GM19328 (cell line): Measurements from ENCODE around the gene CDC27.
"Not testable (repeated sequence)": the region's sequence is repeated elsewhere in the genome, so short reads cannot be mapped to it uniquely, and the experiment has no call there.

Experiments used
- ATAC-seq: cut with Tn5 transposase; IDR thresholded peaks from one replicate; pipeline ENCODE4 v1.9.1; 2021; ENCODE audit warnings: mild to moderate bottlenecking, moderate library complexity; ENCODE audit not compliant: unreplicated experiment

Gene CDC27

DNA sequence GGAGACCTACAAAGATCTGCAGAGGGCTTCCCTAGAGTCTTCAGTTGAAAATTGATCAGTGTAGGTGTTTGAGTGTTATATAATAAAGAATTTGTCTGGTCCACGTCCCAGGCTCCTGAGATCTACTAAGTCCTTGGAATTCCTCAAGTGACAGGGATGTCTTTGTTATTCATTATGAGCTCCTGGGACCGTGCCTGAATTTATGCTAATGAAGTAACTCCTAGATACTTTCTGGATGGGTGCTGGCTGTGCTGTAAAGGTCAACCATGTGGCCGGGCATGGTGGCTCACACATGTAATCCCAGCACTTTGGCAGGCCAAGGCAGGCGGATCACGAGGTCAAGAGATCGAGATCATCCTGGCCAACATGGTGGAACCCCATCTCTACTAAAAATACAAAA is 43.7 kb downstream of the CDC27 start:
- no peak for ATAC-seq

- no peak for ATAC-seq
These were observed 53.9 kb downstream of the CDC27 start for GRCh38 chr17:47135235-47135634.

DNA sequence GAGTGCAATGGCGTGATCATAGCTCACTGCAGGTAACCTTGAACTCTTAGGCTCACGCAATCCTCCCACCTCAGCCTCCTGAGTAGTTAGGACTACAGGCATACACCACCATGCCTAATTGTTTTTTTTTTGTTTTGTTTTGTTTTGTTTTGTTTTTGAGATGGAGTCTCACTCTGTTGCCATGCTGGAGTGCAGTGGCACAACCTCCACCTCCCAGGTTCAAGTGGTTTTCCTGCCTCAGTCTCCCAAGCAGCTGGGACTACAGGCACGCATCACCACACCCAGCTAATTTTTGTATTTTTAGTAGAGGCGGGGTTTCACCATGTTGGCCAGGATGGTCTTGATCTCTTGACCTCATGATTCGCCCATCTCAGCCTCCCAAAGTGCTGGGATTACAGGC is 54.7 kb downstream of the CDC27 start:
- ATAC-seq = not testable (repeated sequence)

DNA sequence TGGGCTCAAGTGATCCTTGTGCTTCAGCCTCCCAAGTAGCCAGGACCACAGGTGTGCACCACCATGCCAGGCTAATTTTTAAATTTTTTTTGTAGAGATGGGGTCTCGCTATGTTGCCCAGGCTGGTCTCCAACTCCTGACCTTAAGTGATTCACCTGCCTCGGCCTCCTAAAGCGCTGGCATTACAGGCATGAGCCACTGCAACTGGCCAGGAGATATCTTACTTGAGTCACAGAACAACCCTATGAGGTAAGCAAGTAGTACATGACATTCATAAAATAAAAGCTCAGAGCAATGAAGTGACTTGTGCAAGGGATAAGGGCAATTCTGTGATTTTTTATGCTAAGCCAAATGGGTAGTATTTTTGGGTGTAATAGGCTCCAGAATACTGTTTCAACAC is 57.3 kb downstream of the CDC27 start:
- ATAC-seq = no peak

- not testable (repeated sequence) for ATAC-seq
These were observed 62.3 kb downstream of the CDC27 start for GRCh38 chr17:47126835-47127234.

DNA sequence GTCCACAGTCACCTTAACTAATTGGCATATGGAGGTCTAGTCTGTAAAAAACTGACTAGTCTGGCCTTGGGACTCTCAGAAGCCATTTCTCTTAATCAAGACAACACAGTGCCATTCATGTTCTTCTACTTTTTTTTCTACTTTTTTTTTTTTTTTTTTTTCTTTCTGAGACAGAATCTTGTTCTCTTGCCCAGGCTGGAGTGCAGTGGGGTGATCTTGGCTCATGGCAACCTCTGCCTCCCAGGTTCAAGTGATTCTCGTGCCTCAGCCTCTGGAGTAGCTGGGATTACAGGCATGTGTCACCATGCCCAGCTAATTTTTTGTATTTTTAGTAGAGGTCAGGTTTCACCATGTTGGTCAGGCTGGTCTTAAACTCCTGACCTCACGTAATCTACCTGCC is 65.8 kb downstream of the CDC27 start:
- ATAC-seq = not testable (repeated sequence)

GRCh38 chr17:47120521-47121095 is 68.5 kb downstream of the CDC27 start:
- no peak for ATAC-seq

- ATAC-seq = no peak
These were observed 69.2 kb downstream of the CDC27 start for GRCh38 chr17:47119746-47120520.

DNA sequence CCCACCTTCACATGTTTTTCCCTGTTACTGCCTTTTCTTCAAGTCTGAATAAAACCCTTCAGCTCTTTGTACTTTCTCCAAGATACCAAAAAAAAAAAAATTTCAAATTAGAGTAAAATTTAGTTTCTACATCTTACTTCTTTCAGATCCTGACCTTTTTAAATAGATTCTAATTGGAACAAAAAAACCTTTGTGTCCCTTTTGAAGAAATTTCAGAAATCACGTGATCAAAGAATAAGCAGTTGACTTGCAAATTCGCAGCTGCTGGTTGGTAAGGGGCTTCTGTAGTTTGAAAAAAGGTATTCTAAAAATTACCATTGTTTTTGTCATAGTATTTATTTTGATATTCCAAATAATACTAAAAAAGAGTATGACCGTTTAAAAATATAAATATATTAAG is 71.7 kb downstream of the CDC27 start:
- no peak for ATAC-seq

- ATAC-seq = no peak
These were observed 83.0 kb downstream of the CDC27 start for GRCh38 chr17:47106130-47106529.

DNA sequence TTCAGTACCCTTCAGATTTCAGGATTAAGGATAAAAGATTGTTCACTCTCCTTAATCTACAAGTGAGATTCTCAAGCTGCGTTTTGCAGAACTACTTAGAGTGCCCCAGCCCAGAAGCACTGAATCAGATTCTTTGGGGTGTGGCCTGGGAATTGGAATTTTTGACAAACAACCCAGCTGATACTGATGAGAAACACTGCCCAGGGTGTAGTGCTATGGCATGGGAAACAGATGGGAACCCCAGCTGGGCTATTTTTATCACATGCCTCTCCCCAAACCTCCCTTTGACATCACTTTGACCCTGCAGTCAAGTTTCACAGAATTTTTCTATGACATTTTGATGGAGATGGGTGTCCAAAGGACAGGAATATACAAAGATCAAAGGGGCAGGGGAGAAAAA is 83.8 kb downstream of the CDC27 start:
- ATAC-seq = not testable (repeated sequence)

DNA sequence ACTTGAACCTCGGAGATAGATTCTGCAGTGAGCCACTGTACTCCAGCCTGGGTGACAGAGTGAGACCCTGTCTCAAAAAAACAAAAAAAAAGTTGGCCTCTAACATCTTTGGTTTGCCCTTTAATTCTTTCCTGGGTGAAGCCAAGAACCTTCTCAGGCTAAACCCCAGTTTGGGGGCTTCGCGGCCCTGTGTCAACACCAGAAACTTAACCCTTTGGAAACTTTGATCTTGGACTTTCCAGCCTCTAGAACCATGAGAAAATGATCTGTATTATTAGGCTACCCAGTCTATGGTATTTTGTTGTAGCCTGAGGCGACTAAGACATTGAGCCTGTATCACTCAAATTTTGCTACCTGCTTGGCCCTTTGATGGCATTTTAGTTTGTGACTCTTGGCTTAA is 86.2 kb downstream of the CDC27 start:
- no peak for ATAC-seq

- peak; percentile 97 for ATAC-seq
These were observed 88.9 kb downstream of the CDC27 start for GRCh38 chr17:47099987-47100711.

DNA sequence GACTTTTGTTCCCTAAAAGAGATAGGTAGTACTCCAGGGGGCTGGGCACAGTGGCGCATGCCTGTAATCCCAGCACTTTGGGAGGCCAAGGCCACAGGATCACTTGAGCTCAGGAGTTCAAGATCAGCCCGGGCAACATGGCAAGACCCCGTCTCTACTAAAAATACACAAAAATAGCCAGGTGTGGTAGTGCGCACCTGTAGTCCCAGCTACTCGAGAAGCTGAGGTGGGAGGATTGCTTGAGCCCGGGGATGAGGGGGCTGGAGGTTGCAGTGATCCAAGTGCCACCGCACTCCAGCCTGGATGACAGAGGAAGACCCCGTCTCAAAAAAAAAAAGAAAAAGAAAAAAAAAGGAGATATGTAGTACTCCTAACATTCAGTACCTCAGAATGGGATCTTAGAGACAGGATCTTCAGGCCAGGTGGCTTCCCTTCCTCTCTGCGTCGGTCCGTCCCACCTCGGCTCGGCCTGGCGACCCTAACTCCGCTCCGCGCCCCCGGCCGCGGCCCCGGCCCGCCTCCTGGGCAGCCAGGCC is 89.6 kb downstream of the CDC27 start:
- peak; percentile 20 for ATAC-seq

DNA sequence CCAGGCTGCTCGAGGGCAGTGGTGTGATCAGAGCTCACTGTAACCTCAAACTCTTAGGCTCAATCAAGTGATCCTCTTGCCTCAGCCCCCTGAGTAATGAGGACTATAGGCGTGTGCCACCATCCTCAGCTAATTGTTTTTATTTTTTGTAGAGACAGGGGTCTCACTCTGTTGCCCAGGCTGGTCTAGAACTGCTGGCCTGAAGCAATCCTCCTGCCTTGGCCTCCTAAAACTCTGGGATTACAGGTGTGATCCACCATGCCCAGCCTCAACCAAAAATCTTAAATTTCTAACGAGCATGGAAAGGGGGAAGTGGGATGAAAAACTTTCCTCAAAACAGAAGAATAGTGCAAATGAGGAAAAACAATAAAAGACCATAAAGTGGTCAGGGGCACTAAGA is 92.8 kb downstream of the CDC27 start:
- no peak for ATAC-seq

- no peak for ATAC-seq
These were observed 93.8 kb downstream of the CDC27 start for GRCh38 chr17:47095268-47095667.

GRCh38 chr17:47087093-47087492 is 102.0 kb downstream of the CDC27 start:
- ATAC-seq = no peak

- no peak for ATAC-seq
These were observed 103.4 kb downstream of the CDC27 start for GRCh38 chr17:47085736-47086135.

DNA sequence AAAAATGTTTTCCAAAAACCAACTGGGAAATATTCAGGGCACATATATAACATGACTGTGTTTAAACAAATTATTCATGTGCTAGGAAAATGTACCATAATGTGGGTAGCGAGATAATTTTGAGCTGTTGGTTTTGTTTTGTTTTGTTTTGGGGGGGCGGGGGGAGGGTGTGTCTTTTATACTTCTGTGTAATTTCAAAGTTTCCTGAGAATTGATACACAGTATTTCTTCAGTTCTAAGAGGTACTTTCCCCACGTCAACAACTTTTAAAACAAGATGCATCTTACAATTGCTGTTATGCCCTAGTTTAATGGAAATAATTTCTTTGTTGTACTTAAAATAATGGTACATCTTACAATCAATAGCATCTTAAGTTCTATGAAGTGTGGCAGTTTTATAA is 110.3 kb downstream of the CDC27 start:
- ATAC-seq = no peak

DNA sequence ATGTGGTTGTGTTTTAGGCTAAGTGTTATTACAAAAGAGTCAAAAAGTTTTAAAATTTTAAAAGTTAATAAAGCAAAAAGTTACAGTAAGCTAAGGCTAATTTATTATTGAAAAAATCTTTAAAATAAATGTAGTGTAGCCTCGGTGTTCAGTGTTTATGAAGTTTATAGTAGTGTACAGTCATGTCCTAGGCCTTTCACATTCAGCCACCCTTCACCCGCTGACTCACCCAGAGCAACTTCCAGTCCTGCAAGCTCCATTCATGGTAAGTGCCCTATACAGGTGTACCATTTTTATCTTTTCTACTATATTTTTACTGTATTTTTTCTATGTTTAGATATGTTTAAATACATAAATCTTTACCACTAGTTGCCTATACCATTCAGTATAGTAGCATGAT is 111.5 kb downstream of the CDC27 start:
- no peak for ATAC-seq

DNA sequence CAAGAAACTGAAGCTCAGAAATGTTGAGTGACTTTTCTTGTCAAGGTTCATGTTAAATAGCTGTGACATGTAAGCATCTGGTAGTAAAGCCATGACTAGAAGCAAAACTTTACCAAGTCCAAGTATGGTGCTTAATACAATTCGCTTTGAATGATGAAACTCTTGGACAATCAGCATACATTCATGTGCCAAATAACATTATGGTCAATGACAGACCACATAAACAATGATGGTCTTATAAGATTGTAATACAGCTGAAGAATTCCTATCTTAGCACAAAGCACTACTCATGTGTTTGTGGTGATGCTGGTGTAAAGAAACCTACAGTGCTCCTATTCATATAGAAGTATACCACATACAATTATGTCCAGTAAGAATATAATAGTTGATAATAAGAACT is 112.9 kb downstream of the CDC27 start:
- ATAC-seq = no peak

DNA sequence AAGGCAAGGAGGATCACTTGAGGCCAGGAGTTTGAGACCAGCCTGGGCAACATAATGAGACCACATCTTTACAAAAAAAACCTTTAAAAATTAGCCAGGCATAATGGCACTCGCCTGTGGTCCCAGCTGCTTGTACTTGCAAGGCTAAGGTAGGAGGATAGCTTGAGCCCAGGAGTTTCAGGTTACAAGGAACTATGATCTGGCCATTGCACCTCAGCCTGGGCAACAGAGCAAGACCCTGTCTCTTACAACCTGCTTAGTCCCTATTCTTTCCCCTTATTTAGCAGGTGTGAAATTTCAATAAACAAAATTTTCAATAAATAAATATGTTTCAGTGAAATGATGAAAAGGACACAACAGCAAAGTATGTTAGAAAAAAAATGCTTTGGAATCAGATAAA is 114.7 kb downstream of the CDC27 start:
- ATAC-seq = not testable (repeated sequence)
